Non-pigmented ciliary epithelial cell (primary cell): ENCODE data around the gene HSDL1.

Experiments
- DNase-seq: peaks from one replicate; pipeline ENCODE4 v3.0.0-alpha.2; 2010; ENCODE audit warnings: low read depth

The HSDL1 gene

GRCh38 chr16:84082110-84082509 lies 62.9 kb downstream of the HSDL1 start:
- no peak for DNase-seq

- no peak for DNase-seq
These were observed 63.5 kb downstream of the HSDL1 start for GRCh38 chr16:84081446-84081989.

GRCh38 chr16:84080813-84081212 lies 64.2 kb downstream of the HSDL1 start:
- DNase-seq = no peak

GRCh38 chr16:84080378-84080777 lies 64.6 kb downstream of the HSDL1 start:
- DNase-seq = no peak

GRCh38 chr16:84079664-84080063 lies 65.3 kb downstream of the HSDL1 start:
- DNase-seq = no peak

- no peak for DNase-seq
These were observed 69.6 kb downstream of the HSDL1 start for GRCh38 chr16:84075376-84075775.

GRCh38 chr16:84074721-84075120 lies 70.3 kb downstream of the HSDL1 start:
- DNase-seq = no peak
